A549 (cell line): Measurements from ENCODE around the gene EXT2. TPM values are rescaled to one million over a fixed set of nuclear protein-coding genes. Genes with fewer than 3 reads are reported as not detected.

Source experiments
- ATAC-seq, 2 experiments: fragments of 200-7000 bp in 1 of 2; fragments of >200 bp in 1 of 2; cut with Nextera tagmentation in 1 of 2; cut with Tn5 transposase in 1 of 2; 3 replicates each; pipeline versions ENCODE4 v1.8.0 to v1.9.1; 2018 to 2020; ENCODE audit warnings: mild to moderate bottlenecking in 1 of 2, moderate library complexity in 1 of 2
- CTCF ChIA-PET: fragments of 300-600 bp; sonication (Branson Sonifier 250); formaldehyde crosslinking; extraction: SDS; loops from one replicate; lab custom pipeline; 2021; ENCODE audit warnings: antibody characterized with exemption, inconsistent platforms; lab: Yijun Ruan, JAX
- POLR2A ChIA-PET: fragments of 350-600 bp; formaldehyde crosslinking; extraction: SDS; loops from one replicate; lab custom pipeline; 2021; ENCODE audit warnings: antibody characterized with exemption, inconsistent platforms; lab: Yijun Ruan, JAX
- DNase-seq, 2 experiments: peaks; one replicate each; pipeline versions ENCODE4 v3.0.0 to v3.0.0-alpha.2; 2011 to 2016; ENCODE audit warnings: low read depth in 1 of 2, low spot score in 1 of 2
- FAIRE-seq: peaks from 2 replicates; lab custom pipeline; 2011; peaks lifted over from hg19 to GRCh38; lab: Jason Lieb, UNC
- H3K27ac ChIP-seq, 2 experiments: fragments of >200 bp; sonication (Bioruptor Twin); formaldehyde crosslinking; 3 replicates each; pipeline ENCODE4 v1.5.1; 2016 to 2017
- H3K4me1 ChIP-seq: fragments of >200 bp; sonication (Bioruptor Twin); formaldehyde crosslinking; 3 replicates; pipeline ENCODE4 v1.6.1; 2016
- H3K4me2 ChIP-seq: fragments of >200 bp; sonication (Bioruptor Twin); formaldehyde crosslinking; 3 replicates; pipeline ENCODE4 v1.6.1; 2016
- H3K4me3 ChIP-seq: fragments of >200 bp; sonication (Bioruptor Twin); formaldehyde crosslinking; 3 replicates; pipeline ENCODE4 v1.5.1; 2016
- H3K9me3 ChIP-seq: fragments of >200 bp; sonication (Bioruptor Twin); formaldehyde crosslinking; 3 replicates; pipeline ENCODE4 v1.6.1; 2016
- CBX2 ChIP-seq: fragments of 200-600 bp; sonication (generic); IDR thresholded peaks from 2 replicates; pipeline ENCODE4 v1.6.1; 2016; ENCODE audit warnings: low read depth, mild to moderate bottlenecking, borderline replicate concordance
- CBX8 ChIP-seq: fragments of 200-600 bp; sonication (generic); IDR thresholded peaks from 2 replicates; pipeline ENCODE4 v1.6.1; 2016
- CHD2 ChIP-seq: fragments of 150-350 bp; IDR thresholded peaks from 2 replicates; pipeline ENCODE4 v1.6.1; 2014; ENCODE audit warnings: low read length; ENCODE audit not compliant: partially characterized antibody
- CTCF ChIP-seq: fragments of >200 bp; sonication (Bioruptor Twin); formaldehyde crosslinking; IDR thresholded peaks from 3 replicates; pipeline ENCODE4 v1.5.1; 2016
- ELK1 ChIP-seq: fragments of 150-350 bp; IDR thresholded peaks from 2 replicates; pipeline ENCODE4 v1.6.1; 2014; ENCODE audit warnings: low read depth, mild to moderate bottlenecking, low read length
- FOXS1 ChIP-seq: fragments of 250-450 bp; sonication (Bioruptor Pico); IDR thresholded peaks from 2 replicates; pipeline ENCODE4 v1.5.0; 2020; ENCODE audit warnings: mild to moderate bottlenecking, moderate library complexity
- HES2 ChIP-seq: fragments of >200 bp; sonication (Bioruptor Twin); formaldehyde crosslinking; IDR thresholded peaks from 2 replicates; pipeline ENCODE4 v1.6.1; 2016
- HEYL ChIP-seq: fragments of 250-450 bp; sonication (Bioruptor Pico); IDR thresholded peaks from 2 replicates; pipeline ENCODE4 v1.8.0; 2021; ENCODE audit warnings: mild to moderate bottlenecking, moderate library complexity
- HOXB13 ChIP-seq: fragments of 250-450 bp; sonication (Bioruptor Pico); IDR thresholded peaks from 2 replicates; pipeline ENCODE4 v1.5.0; 2020; ENCODE audit warnings: low read depth, mild to moderate bottlenecking, moderate library complexity
- JUN ChIP-seq, 2 experiments: fragments of >200 bp; sonication (Bioruptor Twin); formaldehyde crosslinking; IDR thresholded peaks; 2 replicates in 1 of 2; 3 replicates in 1 of 2; pipeline ENCODE4 v1.6.1; 2016 to 2017
- JUNB ChIP-seq: fragments of >200 bp; sonication (Bioruptor Twin); formaldehyde crosslinking; IDR thresholded peaks from 2 replicates; pipeline ENCODE4 v1.6.1; 2016
- MYC ChIP-seq: IDR thresholded peaks from 2 replicates; pipeline ENCODE4 v1.6.1; 2012; ENCODE audit warnings: mild to moderate bottlenecking, inconsistent platforms, low read length, improper control_type of control experiment, borderline replicate concordance
- PBX3 ChIP-seq: IDR thresholded peaks from 2 replicates; pipeline ENCODE4 v1.6.1; 2012
- PHF8 ChIP-seq: fragments of 200-600 bp; sonication (generic); IDR thresholded peaks from 2 replicates; pipeline ENCODE4 v1.6.1; 2016; ENCODE audit warnings: low read depth, mild to moderate bottlenecking, antibody characterized with exemption, moderate library complexity, borderline replicate concordance
- POLR2A ChIP-seq: IDR thresholded peaks from 2 replicates; pipeline ENCODE4 v1.6.1; 2012; ENCODE audit warnings: mild to moderate bottlenecking, low read length
- RARB ChIP-seq: fragments of 250-450 bp; sonication (Bioruptor Pico); IDR thresholded peaks from 2 replicates; pipeline ENCODE4 v1.8.0; 2021; ENCODE audit warnings: mild to moderate bottlenecking, moderate library complexity
- RFX5 ChIP-seq: fragments of 450-650 bp; IDR thresholded peaks from 2 replicates; pipeline ENCODE4 v1.7.1; 2014; ENCODE audit warnings: antibody characterized with exemption, mild to moderate bottlenecking, moderate library complexity
- RNF2 ChIP-seq: fragments of 200-600 bp; sonication (generic); IDR thresholded peaks from 2 replicates; pipeline ENCODE4 v1.6.1; 2016; ENCODE audit warnings: low read depth, mild to moderate bottlenecking, antibody characterized with exemption, moderate library complexity, borderline replicate concordance
- SREBF2 ChIP-seq: fragments of 450-650 bp; IDR thresholded peaks from 2 replicates; pipeline ENCODE4 v1.6.1; 2014; ENCODE audit warnings: mild to moderate bottlenecking, moderate library complexity
- TP53 ChIP-seq: fragments of 250-450 bp; sonication (Bioruptor Pico); IDR thresholded peaks from 2 replicates; pipeline ENCODE4 v1.5.0; 2021; ENCODE audit warnings: mild to moderate bottlenecking, moderate library complexity
- ZFP36 ChIP-seq: fragments of 450-650 bp; IDR thresholded peaks from 2 replicates; pipeline ENCODE4 v1.6.1; 2014; ENCODE audit warnings: borderline replicate concordance; ENCODE audit not compliant: partially characterized antibody
- WGBS: methylation state at CpG from one replicate; pipeline ENCODE4 v1.1.6; 2017; ENCODE audit errors: missing lambda C conversion rate; 5-methylcytosine and 5-hydroxymethylcytosine counted together
- polyA plus RNA-seq, 4 experiments: library from polyadenylated mRNA; depleted of rRNA in 3 of 4; stranded (reverse); fragments of >200 nt; fragmentation: RNase III in 1 of 4; extraction: RNeasy Plus Mini Kit Qiagen cat#74134 plus additional on column Dnase treatment in 1 of 4; gene quantifications; 2 replicates in 3 of 4; 3 replicates in 1 of 4; pipeline ENCODE4 v1.2.3, GENCODE V29; 2011 to 2017
- TF ChIP-seq, protein P1 (sequence below): fragments of 450-650 bp; IDR thresholded peaks from 2 replicates; pipeline ENCODE4 v1.6.1; 2014; ENCODE audit warnings: antibody characterized with exemption
- TF ChIP-seq, protein P2 (sequence below): IDR thresholded peaks from 2 replicates; pipeline ENCODE4 v1.6.1; 2012
- TF ChIP-seq, protein P3 (sequence below): fragments of >200 bp; sonication (Bioruptor Twin); formaldehyde crosslinking; IDR thresholded peaks from 3 replicates; pipeline ENCODE4 v1.6.1; 2016

Gene EXT2
- polyA plus RNA-seq, 2 of the 4 experiments (the other 2 are of a cell fraction) = 56.5 to 77.3 TPM

DNA sequence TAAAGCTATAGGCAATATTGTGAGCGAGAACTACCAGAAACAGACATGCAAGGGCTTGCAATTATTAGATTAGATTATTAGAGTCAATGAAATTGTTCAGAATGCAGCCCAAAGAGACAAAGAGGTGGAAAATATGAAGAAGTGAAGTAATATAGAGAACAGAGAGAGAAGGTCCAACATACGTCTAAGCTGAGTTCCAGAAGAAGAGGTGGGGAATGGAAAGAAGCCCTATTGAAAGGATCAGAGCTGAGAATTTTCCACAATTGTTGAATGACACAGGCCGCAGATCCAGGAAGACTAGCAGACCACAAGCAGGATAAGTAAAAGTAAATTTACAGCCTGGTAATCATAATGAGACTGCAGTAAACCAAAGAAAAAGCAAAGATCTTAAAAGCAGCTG, 93.2 kb downstream of the EXT2 start:
- Histone ChIP-seq H3K4me2 (no peak overlapping the region), H3K4me3 (no peak overlapping the region), H3K4me1 (no peaks in the 10 kb centered on the region), H3K9me3 (peaks cover 15% of the 10 kb centered on the region), H3K27ac (no peak overlapping the region)
- ChIA-PET POLR2A (no interaction called here), CTCF (interaction anchor here (2.0 kb wide), 1 partner anchor 10 kb away, joined by 5 read pairs; no protein-coding TSS in a partner anchor)
- 89% methylated on average over 3 of the region's 3 CpGs for WGBS
- FAIRE-seq = no peak
- no peak for TF ChIP-seq TP53 (CRISPR knock-in tag)
- TF ChIP-seq, protein P1, sequence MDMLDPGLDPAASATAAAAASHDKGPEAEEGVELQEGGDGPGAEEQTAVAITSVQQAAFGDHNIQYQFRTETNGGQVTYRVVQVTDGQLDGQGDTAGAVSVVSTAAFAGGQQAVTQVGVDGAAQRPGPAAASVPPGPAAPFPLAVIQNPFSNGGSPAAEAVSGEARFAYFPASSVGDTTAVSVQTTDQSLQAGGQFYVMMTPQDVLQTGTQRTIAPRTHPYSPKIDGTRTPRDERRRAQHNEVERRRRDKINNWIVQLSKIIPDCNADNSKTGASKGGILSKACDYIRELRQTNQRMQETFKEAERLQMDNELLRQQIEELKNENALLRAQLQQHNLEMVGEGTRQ = no peak
- no peak for TF ChIP-seq RFX5
- no peak for TF ChIP-seq HES2
- no peak for TF ChIP-seq ELK1
- no peak for TF ChIP-seq RNF2
- no peak for TF ChIP-seq CBX8
- TF ChIP-seq, protein P2, sequence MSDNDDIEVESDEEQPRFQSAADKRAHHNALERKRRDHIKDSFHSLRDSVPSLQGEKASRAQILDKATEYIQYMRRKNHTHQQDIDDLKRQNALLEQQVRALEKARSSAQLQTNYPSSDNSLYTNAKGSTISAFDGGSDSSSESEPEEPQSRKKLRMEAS = no peak
- TF ChIP-seq HEYL (CRISPR knock-in tag) = no peak
- TF ChIP-seq, all 56 proteins: peak for 0
- ATAC-seq = no peak
- peak in 1 of 2 experiments; percentile 42 for DNase-seq

DNA sequence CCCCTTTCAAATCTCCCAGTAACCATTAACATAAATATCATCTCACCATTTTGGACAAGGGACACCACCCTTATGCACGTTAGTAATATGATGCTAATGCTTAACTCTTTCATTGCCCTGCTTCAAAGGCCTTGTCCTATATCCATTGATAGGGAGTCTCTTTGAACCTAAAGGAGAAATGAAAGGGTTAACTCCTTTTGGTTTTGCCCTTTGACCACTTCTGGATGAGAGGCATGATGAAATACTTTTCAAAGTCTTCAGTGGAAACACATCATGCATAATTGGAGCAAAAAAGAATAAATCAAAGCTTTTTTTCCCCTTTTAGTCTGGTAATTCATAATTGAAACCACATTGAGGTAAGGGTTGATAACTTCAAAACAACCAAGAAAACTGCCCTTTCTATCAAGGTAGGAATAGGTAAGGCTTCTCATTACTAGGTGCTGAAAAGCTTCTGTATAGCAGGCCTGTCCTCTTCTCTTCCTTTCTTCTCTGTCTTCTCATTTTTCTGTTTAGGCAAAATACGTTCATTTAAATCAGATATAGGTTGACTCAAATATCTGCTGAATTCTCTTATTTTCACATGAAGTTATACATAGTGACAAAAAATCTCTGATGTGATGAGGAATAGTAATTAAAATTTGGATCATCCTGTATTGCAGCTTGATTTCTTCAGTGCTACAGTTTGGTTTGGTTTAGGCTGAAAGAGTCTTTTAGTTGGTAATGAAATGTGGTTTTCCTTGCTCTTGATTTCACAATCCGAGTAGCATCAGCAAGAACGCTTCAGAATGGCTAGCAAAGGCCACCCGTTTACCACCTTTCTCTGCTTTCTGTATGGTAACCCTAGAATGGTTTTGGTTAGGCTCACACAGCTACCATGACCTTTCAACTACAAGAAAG, 94.8 kb downstream of the EXT2 start:
- TF ChIP-seq JUNB (no peak), PHF8 (no peak), HOXB13 (no peak), RARB (no peak)
- Histone ChIP-seq H3K27ac (no peak overlapping the region), H3K4me1 (no peaks in the 10 kb centered on the region), H3K9me3 (peaks cover 15% of the 10 kb centered on the region), H3K4me3 (no peak overlapping the region), H3K4me2 (no peak overlapping the region)
- WGBS = 88% methylated on average over 5 of the region's 5 CpGs
- CTCF ChIA-PET = interaction anchor here (0.6 to 1.9 kb wide), 3 partner anchors 10 to 97 kb away, joined by 3 to 5 read pairs (median 4); no protein-coding TSS in a partner anchor
- DNase-seq (no peak), ATAC-seq (no peak), FAIRE-seq (peak; percentile 36)
- POLR2A ChIA-PET = no interaction called here

GRCh38 chr11:44190883-44191230, 95.4 kb downstream of the EXT2 start:
- ATAC-seq (no peak), DNase-seq (no peak), FAIRE-seq (no peak)
- Histone ChIP-seq H3K27ac (no peak overlapping the region), H3K4me2 (no peak overlapping the region), H3K4me1 (no peaks in the 10 kb centered on the region), H3K4me3 (no peak overlapping the region), H3K9me3 (peaks cover 18% of the 10 kb centered on the region)
- ChIA-PET CTCF (interaction anchor here (0.6 to 1.9 kb wide), 2 partner anchors 10 to 97 kb away, joined by 4 to 5 read pairs; no protein-coding TSS in a partner anchor), POLR2A (no interaction called here)
- 93% methylated on average over 2 of the region's 2 CpGs for WGBS
- TF ChIP-seq JUN (IDR thresholded peaks at IDR 0.05) = no peak
- no peak for TF ChIP-seq ZFP36
- TF ChIP-seq MYC = no peak
- no peak for TF ChIP-seq POLR2A
- no peak for TF ChIP-seq CTCF
- TF ChIP-seq CBX2 = no peak
- no peak for TF ChIP-seq PHF8
- TF ChIP-seq CHD2 = no peak
- TF ChIP-seq, protein P3, sequence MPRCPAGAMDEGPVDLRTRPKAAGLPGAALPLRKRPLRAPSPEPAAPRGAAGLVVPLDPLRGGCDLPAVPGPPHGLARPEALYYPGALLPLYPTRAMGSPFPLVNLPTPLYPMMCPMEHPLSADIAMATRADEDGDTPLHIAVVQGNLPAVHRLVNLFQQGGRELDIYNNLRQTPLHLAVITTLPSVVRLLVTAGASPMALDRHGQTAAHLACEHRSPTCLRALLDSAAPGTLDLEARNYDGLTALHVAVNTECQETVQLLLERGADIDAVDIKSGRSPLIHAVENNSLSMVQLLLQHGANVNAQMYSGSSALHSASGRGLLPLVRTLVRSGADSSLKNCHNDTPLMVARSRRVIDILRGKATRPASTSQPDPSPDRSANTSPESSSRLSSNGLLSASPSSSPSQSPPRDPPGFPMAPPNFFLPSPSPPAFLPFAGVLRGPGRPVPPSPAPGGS = no peak
- no peak for TF ChIP-seq SREBF2
- no peak for TF ChIP-seq PBX3
- no peak for TF ChIP-seq FOXS1 (CRISPR knock-in tag)
